ENCODE results near the gene NCKAP5L.
A peak's percentile ranks its signal among the peaks of the same experiment; 100 is the strongest.
"Not testable (repeated sequence)": the region's sequence is repeated elsewhere in the genome, so short reads cannot be mapped to it uniquely, and the experiment has no call there.

Gene NCKAP5L

GRCh38 chr12:49867570-49868341 lies 39.5 kb upstream of the NCKAP5L start:
- intact Hi-C loops (cut with DNase I), result loop anchor here (5.0 kb wide), 2 partner anchors 100 to 205 kb away; no protein-coding TSS in a partner anchor
- peak in 2 of 10 donors; percentile 52 to 59 for DNase-seq

GRCh38 chr12:49866859-49867569 lies 38.8 kb upstream of the NCKAP5L start:
- peak; percentile 43 to 95 (median 79) for DNase-seq
- intact Hi-C loops (cut with DNase I), result loop anchor here (5.0 kb wide), 2 partner anchors 100 to 205 kb away; no protein-coding TSS in a partner anchor

- intact Hi-C loops (cut with DNase I), result loop anchor here (5.0 kb wide), 2 partner anchors 102 to 207 kb away; no protein-coding TSS in a partner anchor
- DNase-seq, result no peak
Observed at GRCh38 chr12:49865782-49866135, 37.5 kb upstream of the NCKAP5L start.

GRCh38 chr12:49865109-49865781 lies 37.0 kb upstream of the NCKAP5L start:
- intact Hi-C loops (cut with DNase I), result loop anchor here (5.0 kb wide), 2 partner anchors 102 to 207 kb away; no protein-coding TSS in a partner anchor
- peak in 2 of 10 donors; percentile 44 to 58 for DNase-seq

- DNase-seq, result peak in 1 of 10 donors; percentile 21
- intact Hi-C loops (cut with DNase I), result loop anchor here (5.0 kb wide), 2 partner anchors 103 to 208 kb away; no protein-coding TSS in a partner anchor
Observed at GRCh38 chr12:49864798-49865090, 36.5 kb upstream of the NCKAP5L start.

GRCh38 chr12:49863946-49864797 lies 36.0 kb upstream of the NCKAP5L start:
- peak in 3 of 10 donors; percentile 77 to 92 (median 78) for DNase-seq
- intact Hi-C loops (cut with DNase I), result no loop called here

GRCh38 chr12:49860921-49861320 lies 32.7 kb upstream of the NCKAP5L start:
- intact Hi-C loops (cut with DNase I); DNase-seq: not testable (repeated sequence)

GRCh38 chr12:49855890-49856289 lies 27.7 kb upstream of the NCKAP5L start:
- intact Hi-C loops (cut with DNase I); DNase-seq: not testable (repeated sequence)

- DNase-seq, result no peak
- intact Hi-C loops (cut with DNase I), result no loop called here
Observed at GRCh38 chr12:49854976-49855375, 26.8 kb upstream of the NCKAP5L start.

GRCh38 chr12:49853671-49854070 lies 25.5 kb upstream of the NCKAP5L start:
- intact Hi-C loops (cut with DNase I), result no loop called here
- DNase-seq, result no peak

GRCh38 chr12:49847161-49847560 lies 18.9 kb upstream of the NCKAP5L start:
- DNase-seq, result no peak
- intact Hi-C loops (cut with DNase I), result no loop called here

- DNase-seq, result no peak
- intact Hi-C loops (cut with DNase I), result no loop called here
Observed at GRCh38 chr12:49846032-49846431, 17.8 kb upstream of the NCKAP5L start.

- DNase-seq, result no peak
- intact Hi-C loops (cut with DNase I), result loop anchor here (2.0 kb wide), 1 partner anchor 15 kb away; the partner anchor contains the start of gene NCKAP5L
Observed at GRCh38 chr12:49843876-49844437, 15.7 kb upstream of the NCKAP5L start.

- intact Hi-C loops (cut with DNase I), result loop anchor here (2.0 kb wide), 1 partner anchor 15 kb away; the partner anchor contains the start of gene NCKAP5L
- no peak for DNase-seq
Observed at GRCh38 chr12:49843411-49843810, 15.2 kb upstream of the NCKAP5L start.

GRCh38 chr12:49842519-49843352 lies 14.5 kb upstream of the NCKAP5L start, which contains the start of gene BCDIN3D:
TSS of gene BCDIN3D (minus strand) at chr12:49843106. CDS start at chr12:49843087, 19 bp downstream.
- intact Hi-C loops (cut with DNase I), result loop anchor here (2.0 kb wide), 1 partner anchor 14 kb away; the partner anchor contains the start of gene NCKAP5L
- peak; percentile 83 to 99 (median 90) for DNase-seq

- DNase-seq, result no peak
- intact Hi-C loops (cut with DNase I), result loop anchor here (1.0 kb wide), 1 partner anchor 63 kb away; no protein-coding TSS in a partner anchor
Observed at GRCh38 chr12:49838973-49839633, 10.9 kb upstream of the NCKAP5L start.

GRCh38 chr12:49832836-49833421 lies 4.7 kb upstream of the NCKAP5L start:
- intact Hi-C loops (cut with DNase I), result no loop called here
- no peak for DNase-seq

- intact Hi-C loops (cut with DNase I), result no loop called here
- no peak for DNase-seq
Observed at GRCh38 chr12:49831717-49832116, 3.5 kb upstream of the NCKAP5L start.

Data from posterior cingulate gyrus (tissue), 11 donors.